H9 (cell line): Measurements from ENCODE around the gene TRAK1. TPM values are rescaled to one million over a fixed set of nuclear protein-coding genes. Genes with fewer than 3 reads are reported as not detected.

Experiments used
- DNase-seq: peaks from one replicate; pipeline ENCODE4 v3.0.0-alpha.2; 2017
- H2AFZ ChIP-seq: one replicate; pipeline ENCODE4 v1.6.1; 2013; ENCODE audit warnings: mild to moderate bottlenecking, low read length, control low read depth, moderate library complexity
- H2AK5ac ChIP-seq: 2 replicates; pipeline ENCODE4 v1.6.1; 2013; ENCODE audit warnings: low read length, control low read depth, mixed read lengths; ENCODE audit not compliant: insufficient read length
- H2BK120ac ChIP-seq: one replicate; pipeline ENCODE4 v1.6.1; 2013; ENCODE audit warnings: low read depth, mild to moderate bottlenecking, low read length, control low read depth, inconsistent platforms; ENCODE audit not compliant: poor library complexity, severe bottlenecking
- H2BK12ac ChIP-seq: 2 replicates; pipeline ENCODE4 v1.6.1; 2013; ENCODE audit warnings: low read length, control low read depth, mixed read lengths, low read depth; ENCODE audit not compliant: insufficient read length
- H2BK15ac ChIP-seq: 2 replicates; pipeline ENCODE4 v1.6.1; 2013; ENCODE audit warnings: low read depth, low read length, control low read depth
- H2BK20ac ChIP-seq: one replicate; pipeline ENCODE4 v1.6.1; 2013; ENCODE audit warnings: low read depth, mild to moderate bottlenecking, low read length, control low read depth, inconsistent platforms; ENCODE audit not compliant: poor library complexity, severe bottlenecking
- H2BK5ac ChIP-seq: 2 replicates; pipeline ENCODE4 v1.6.1; 2013; ENCODE audit warnings: low read length, control low read depth, mixed read lengths; ENCODE audit not compliant: insufficient read length
- H3K14ac ChIP-seq: 2 replicates; pipeline ENCODE4 v1.6.1; 2013; ENCODE audit warnings: low read length, control low read depth; ENCODE audit not compliant: insufficient read depth
- H3K18ac ChIP-seq: 2 replicates; pipeline ENCODE4 v1.6.1; 2013; ENCODE audit warnings: low read depth, mild to moderate bottlenecking, mixed read lengths, low read length, control low read depth; ENCODE audit not compliant: insufficient read length
- H3K23ac ChIP-seq: 2 replicates; pipeline ENCODE4 v1.6.1; 2013; ENCODE audit warnings: low read length, control low read depth, mixed read lengths, low read depth; ENCODE audit not compliant: insufficient read length
- H3K23me2 ChIP-seq: 2 replicates; pipeline ENCODE4 v1.6.1; 2013; ENCODE audit warnings: low read depth, mild to moderate bottlenecking, mixed read lengths, low read length, control low read depth; ENCODE audit not compliant: insufficient read length, poor library complexity, severe bottlenecking
- H3K27ac ChIP-seq: 2 replicates; pipeline ENCODE4 v1.5.1; 2013; ENCODE audit warnings: low read length, control low read depth, mixed read lengths, low read depth; ENCODE audit not compliant: insufficient read length
- H3K27me3 ChIP-seq: 2 replicates; pipeline ENCODE4 v1.6.1; 2013; ENCODE audit warnings: low read length, control low read depth, inconsistent platforms; ENCODE audit not compliant: insufficient read depth
- H3K4ac ChIP-seq: 2 replicates; pipeline ENCODE4 v1.6.1; 2013; ENCODE audit warnings: low read depth, mild to moderate bottlenecking, control low read depth, inconsistent platforms, low read length, moderate library complexity
- H3K4me1 ChIP-seq: 2 replicates; pipeline ENCODE4 v1.6.1; 2013; ENCODE audit warnings: low read length, control low read depth, inconsistent platforms; ENCODE audit not compliant: insufficient read depth
- H3K4me2 ChIP-seq: 2 replicates; pipeline ENCODE4 v1.6.1; 2013; ENCODE audit warnings: low read length, control low read depth, mixed read lengths; ENCODE audit not compliant: insufficient read length, insufficient read depth
- H3K56ac ChIP-seq: 2 replicates; pipeline ENCODE4 v1.6.1; 2013; ENCODE audit warnings: low read depth, mild to moderate bottlenecking, mixed read lengths, low read length, control low read depth; ENCODE audit not compliant: insufficient read length
- H3K79me1 ChIP-seq: 2 replicates; pipeline ENCODE4 v1.6.1; 2013; ENCODE audit warnings: low read depth, mild to moderate bottlenecking, moderate library complexity, low read length, control low read depth, inconsistent platforms; ENCODE audit not compliant: insufficient read depth, poor library complexity, severe bottlenecking
- H3K79me2 ChIP-seq: 2 replicates; pipeline ENCODE4 v1.6.1; 2013; ENCODE audit warnings: low read length, control low read depth, inconsistent platforms; ENCODE audit not compliant: insufficient read depth
- H3K9ac ChIP-seq: 2 replicates; pipeline ENCODE4 v1.6.1; 2013; ENCODE audit warnings: low read length, control low read depth, mixed read lengths; ENCODE audit not compliant: insufficient read length; ENCODE audit errors: extremely low read depth
- H3K9me3 ChIP-seq: one replicate; pipeline ENCODE4 v1.6.1; 2013; ENCODE audit warnings: low read depth, low read length, inconsistent platforms; ENCODE audit not compliant: control insufficient read depth
- H3T11ph ChIP-seq: one replicate; pipeline ENCODE4 v1.6.1; 2013; ENCODE audit warnings: mild to moderate bottlenecking, low read length, control low read depth, inconsistent platforms
- H4K20me1 ChIP-seq: one replicate; pipeline ENCODE4 v1.6.1; 2013; ENCODE audit not compliant: control insufficient read depth, insufficient read length, insufficient read depth
- H4K5ac ChIP-seq: 2 replicates; pipeline ENCODE4 v1.6.1; 2013; ENCODE audit warnings: low read depth, mild to moderate bottlenecking, mixed read lengths, low read length, control low read depth; ENCODE audit not compliant: insufficient read length
- H4K8ac ChIP-seq: replicated peaks from 2 replicates; pipeline ENCODE4 v1.6.1; 2013; ENCODE audit warnings: low read length, control low read depth, mixed read lengths, low read depth; ENCODE audit not compliant: insufficient read length
- H4K91ac ChIP-seq: 2 replicates; pipeline ENCODE4 v1.6.1; 2013; ENCODE audit warnings: low read depth, mild to moderate bottlenecking, moderate library complexity, mixed read lengths, low read length, control low read depth; ENCODE audit not compliant: insufficient read length
- H3K27ac Mint-ChIP-seq, 3 experiments: 2 replicates in 2 of 3; 3 replicates in 1 of 3; pipeline ENCODE4 v1.8.0; 2020 to 2021; ENCODE audit warnings: mixed read lengths in 3 of 3, mild to moderate bottlenecking in 1 of 3, moderate library complexity in 1 of 3
- H3K27me3 Mint-ChIP-seq: 2 replicates; pipeline ENCODE4 v1.8.0; 2021; ENCODE audit warnings: low read depth, mild to moderate bottlenecking, moderate library complexity, mixed read lengths
- H3K36me3 Mint-ChIP-seq, 3 experiments: 2 replicates in 2 of 3; 3 replicates in 1 of 3; pipeline ENCODE4 v1.8.0; 2020 to 2021; ENCODE audit warnings: low read depth in 3 of 3, mixed read lengths in 3 of 3; ENCODE audit not compliant: insufficient read depth in 1 of 3
- H3K4me1 Mint-ChIP-seq, 2 experiments: 2 replicates each; pipeline ENCODE4 v1.8.0; 2020; ENCODE audit warnings: mixed read lengths in 2 of 2
- H3K4me3 Mint-ChIP-seq, 2 experiments: 2 replicates in 1 of 2; 3 replicates in 1 of 2; pipeline ENCODE4 v1.8.0; 2020 to 2021; ENCODE audit warnings: mild to moderate bottlenecking in 2 of 2, mixed read lengths in 2 of 2, moderate library complexity in 1 of 2
- H3K9me3 Mint-ChIP-seq, 2 experiments: 2 replicates in 1 of 2; 3 replicates in 1 of 2; pipeline ENCODE4 v1.8.0; 2020; ENCODE audit warnings: mild to moderate bottlenecking in 2 of 2, mixed read lengths in 2 of 2, moderate library complexity in 1 of 2
- WGBS: extraction: QIAGEN DNeasy Blood & Tissue Kit; methylation state at CpG from one replicate; pipeline ENCODE4 v1.1.7; 2013; ENCODE audit warnings: missing lambda C conversion rate, low lambda C conversion rate, mixed read lengths; ENCODE audit not compliant: insufficient read length; ENCODE audit errors: extremely low coverage; 5-methylcytosine and 5-hydroxymethylcytosine counted together
- total RNA-seq: library from RNA; stranded (reverse); gene quantifications from 2 replicates; pipeline ENCODE4 v1.2.1, GENCODE V29; 2021
- TF ChIP-seq, protein P1 (sequence below): fragments of 200-600 bp; sonication (generic); conservative IDR thresholded peaks from 3 replicates; pipeline ENCODE4 v1.8.0; 2021; ENCODE audit warnings: antibody characterized with exemption, mild to moderate bottlenecking

Gene TRAK1
- total RNA-seq, 1 experiment from 2014 or later, result 34.2 TPM

DNA sequence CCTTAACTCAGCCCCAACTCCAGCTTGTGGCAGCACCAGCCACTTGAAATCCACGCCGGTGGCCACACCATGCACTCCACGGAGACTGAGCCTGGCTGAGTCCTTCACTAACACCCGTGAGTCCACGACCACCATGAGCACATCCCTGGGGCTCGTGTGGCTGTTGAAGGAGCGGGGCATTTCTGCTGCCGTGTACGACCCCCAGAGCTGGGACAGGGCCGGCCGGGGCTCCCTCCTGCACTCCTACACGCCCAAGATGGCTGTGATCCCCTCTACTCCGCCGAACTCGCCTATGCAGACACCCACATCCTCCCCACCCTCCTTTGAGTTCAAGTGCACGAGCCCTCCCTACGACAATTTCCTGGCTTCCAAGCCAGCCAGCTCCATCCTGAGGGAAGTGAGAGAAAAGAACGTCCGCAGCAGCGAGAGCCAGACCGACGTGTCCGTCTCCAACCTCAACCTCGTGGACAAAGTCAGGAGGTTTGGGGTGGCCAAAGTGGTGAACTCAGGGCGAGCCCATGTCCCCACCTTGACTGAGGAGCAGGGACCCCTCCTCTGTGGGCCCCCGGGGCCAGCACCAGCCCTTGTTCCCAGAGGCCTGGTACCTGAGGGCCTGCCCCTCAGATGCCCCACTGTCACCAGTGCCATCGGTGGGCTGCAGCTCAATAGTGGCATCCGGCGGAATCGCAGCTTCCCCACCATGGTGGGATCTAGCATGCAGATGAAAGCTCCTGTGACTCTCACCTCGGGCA is 132.0 kb downstream of the TRAK1 start:
- H4K91ac ChIP-seq, result no peak overlapping the region
- no peak overlapping the region for H3K14ac ChIP-seq
- no peak overlapping the region for H2AK5ac ChIP-seq
- no peak overlapping the region for H2BK120ac ChIP-seq
- no peaks in the 10 kb centered on the region for H3K4me1 ChIP-seq
- no peaks in the 10 kb centered on the region for H3K79me2 ChIP-seq
- H3K18ac ChIP-seq, result no peak overlapping the region
- H3K27me3 ChIP-seq, result no peaks in the 10 kb centered on the region
- H2BK5ac ChIP-seq, result no peak overlapping the region
- Mint-ChIP-seq H3K4me1 (peaks cover 0 to 2% of the 10 kb centered on the region in 2 experiments; a peak in 1 of 4 replicates), H3K36me3 (peaks cover 19 to 44% (median 33%) of the 10 kb centered on the region in 3 experiments; a peak in 6 of 7 replicates), H3K4me3 (no peak overlapping the region), H3K9me3 (no peaks in the 10 kb centered on the region; a peak in 1 of 5 replicates), H3K27me3 (no peaks in the 10 kb centered on the region), H3K27ac (no peak overlapping the region)
- no CpG with 5 or more reads among the region's 31 CpGs for WGBS
- no peak overlapping the region for H2BK20ac ChIP-seq
- no peaks in the 10 kb centered on the region for H3K79me1 ChIP-seq
- H3K4me2 ChIP-seq, result no peak overlapping the region
- H4K5ac ChIP-seq, result no peak overlapping the region
- no peaks in the 10 kb centered on the region for H3K9me3 ChIP-seq
- no peak overlapping the region for H4K8ac ChIP-seq
- H3K23ac ChIP-seq, result no peak overlapping the region
- no peak for DNase-seq
- H4K20me1 ChIP-seq, result no peaks in the 10 kb centered on the region
- TF ChIP-seq, protein P1, sequence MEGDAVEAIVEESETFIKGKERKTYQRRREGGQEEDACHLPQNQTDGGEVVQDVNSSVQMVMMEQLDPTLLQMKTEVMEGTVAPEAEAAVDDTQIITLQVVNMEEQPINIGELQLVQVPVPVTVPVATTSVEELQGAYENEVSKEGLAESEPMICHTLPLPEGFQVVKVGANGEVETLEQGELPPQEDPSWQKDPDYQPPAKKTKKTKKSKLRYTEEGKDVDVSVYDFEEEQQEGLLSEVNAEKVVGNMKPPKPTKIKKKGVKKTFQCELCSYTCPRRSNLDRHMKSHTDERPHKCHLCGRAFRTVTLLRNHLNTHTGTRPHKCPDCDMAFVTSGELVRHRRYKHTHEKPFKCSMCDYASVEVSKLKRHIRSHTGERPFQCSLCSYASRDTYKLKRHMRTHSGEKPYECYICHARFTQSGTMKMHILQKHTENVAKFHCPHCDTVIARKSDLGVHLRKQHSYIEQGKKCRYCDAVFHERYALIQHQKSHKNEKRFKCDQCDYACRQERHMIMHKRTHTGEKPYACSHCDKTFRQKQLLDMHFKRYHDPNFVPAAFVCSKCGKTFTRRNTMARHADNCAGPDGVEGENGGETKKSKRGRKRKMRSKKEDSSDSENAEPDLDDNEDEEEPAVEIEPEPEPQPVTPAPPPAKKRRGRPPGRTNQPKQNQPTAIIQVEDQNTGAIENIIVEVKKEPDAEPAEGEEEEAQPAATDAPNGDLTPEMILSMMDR, result no peak
- H3T11ph ChIP-seq, result no peak overlapping the region
- no peak overlapping the region for H2BK12ac ChIP-seq
- no peak overlapping the region for H2BK15ac ChIP-seq
- H2AFZ ChIP-seq, result no peak overlapping the region
- no peak overlapping the region for H3K56ac ChIP-seq
- H3K9ac ChIP-seq, result no peak overlapping the region
- no peak overlapping the region for H3K4ac ChIP-seq
- H3K23me2 ChIP-seq, result no peaks in the 10 kb centered on the region
- H3K27ac ChIP-seq, result no peak overlapping the region
